HG03280 (cell line): ENCODE results near the gene STX18.

Experiments used
- ATAC-seq: cut with Tn5 transposase; IDR thresholded peaks from one replicate; pipeline ENCODE4 v1.9.1; 2021; ENCODE audit warnings: mild to moderate bottlenecking, moderate library complexity; ENCODE audit not compliant: unreplicated experiment

STX18 gene

GRCh38 chr4:4440333-4441061, 101.4 kb downstream of the STX18 start:
- ATAC-seq = no peak

GRCh38 chr4:4439782-4440181, 102.1 kb downstream of the STX18 start:
- ATAC-seq = no peak

GRCh38 chr4:4438891-4439290, 103.0 kb downstream of the STX18 start:
- no peak for ATAC-seq

- no peak for ATAC-seq
Observed at GRCh38 chr4:4437798-4438470, 103.9 kb downstream of the STX18 start.

- no peak for ATAC-seq
Observed at GRCh38 chr4:4436244-4436823, 105.5 kb downstream of the STX18 start.

- no peak for ATAC-seq
Observed at GRCh38 chr4:4433941-4434340, 107.9 kb downstream of the STX18 start.

- no peak for ATAC-seq
Observed at GRCh38 chr4:4432341-4433125, 109.3 kb downstream of the STX18 start.

GRCh38 chr4:4430492-4431195, 111.2 kb downstream of the STX18 start:
- ATAC-seq = no peak

GRCh38 chr4:4428966-4429875, 112.6 kb downstream of the STX18 start:
- ATAC-seq = no peak

GRCh38 chr4:4427886-4428285, 114.0 kb downstream of the STX18 start:
- no peak for ATAC-seq

- ATAC-seq = no peak
Observed at GRCh38 chr4:4427121-4427870, 114.6 kb downstream of the STX18 start.

GRCh38 chr4:4426511-4427120, 115.2 kb downstream of the STX18 start:
- ATAC-seq = no peak

GRCh38 chr4:4425696-4426095, 116.2 kb downstream of the STX18 start:
- ATAC-seq = no peak

GRCh38 chr4:4425119-4425690, 116.6 kb downstream of the STX18 start:
- no peak for ATAC-seq

GRCh38 chr4:4424499-4425115, 117.2 kb downstream of the STX18 start:
- no peak for ATAC-seq

GRCh38 chr4:4423706-4424498, 117.9 kb downstream of the STX18 start:
- no peak for ATAC-seq

GRCh38 chr4:4422856-4423499, 118.9 kb downstream of the STX18 start:
- no peak for ATAC-seq
